GM21723 (cell line): ENCODE results near the gene MCRIP1.

ENCODE experiments used
- ATAC-seq: cut with Tn5 transposase; IDR thresholded peaks from one replicate; pipeline ENCODE4 v1.9.1; 2021; ENCODE audit warnings: mild to moderate bottlenecking, moderate library complexity; ENCODE audit not compliant: unreplicated experiment

Gene MCRIP1, protein sequence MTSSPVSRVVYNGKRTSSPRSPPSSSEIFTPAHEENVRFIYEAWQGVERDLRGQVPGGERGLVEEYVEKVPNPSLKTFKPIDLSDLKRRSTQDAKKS

DNA sequence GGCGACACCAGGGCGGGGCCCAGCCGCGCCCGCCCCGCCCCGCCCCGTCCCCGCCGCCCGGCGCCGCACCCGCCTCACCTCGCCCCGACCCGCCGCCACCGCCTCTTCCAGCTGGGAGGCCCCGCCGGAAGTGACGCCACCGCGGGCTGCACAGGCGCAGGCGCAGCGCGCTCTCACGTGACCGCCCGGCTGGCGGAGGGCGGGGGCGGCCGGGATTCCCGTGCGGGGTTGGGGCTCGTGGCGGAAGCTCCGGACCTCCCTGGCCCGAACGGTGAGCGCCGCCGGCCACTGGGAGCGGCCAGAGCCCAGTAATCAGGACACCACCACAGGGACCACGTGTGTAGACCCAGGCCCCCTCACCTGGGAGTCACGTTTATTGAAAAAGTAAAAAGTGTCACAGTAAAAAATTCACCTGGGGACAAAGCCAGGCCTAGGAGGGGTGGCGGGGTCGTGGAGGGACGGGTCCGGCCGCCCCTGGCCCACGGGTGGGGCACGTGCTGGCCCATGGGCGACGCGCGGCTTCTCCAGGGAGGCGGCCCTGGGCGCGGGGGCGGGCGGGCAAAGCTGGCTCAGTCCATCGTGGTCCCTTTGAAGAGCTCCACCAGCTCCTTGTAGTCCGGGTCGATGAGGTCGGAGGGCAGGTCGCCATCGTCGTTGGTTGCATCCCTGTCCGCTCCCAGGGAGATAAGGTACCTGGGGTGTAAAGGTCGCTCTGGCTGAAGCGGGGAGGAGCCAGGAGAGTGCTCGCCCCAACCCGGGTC lies at the start of gene MCRIP1:
TSS of gene MCRIP1 (minus strand) at position 132 of the 761 bp plus-strand sequence. CDS start 8,785 bp downstream, outside the sequence.
- peak; percentile 60 for ATAC-seq

DNA sequence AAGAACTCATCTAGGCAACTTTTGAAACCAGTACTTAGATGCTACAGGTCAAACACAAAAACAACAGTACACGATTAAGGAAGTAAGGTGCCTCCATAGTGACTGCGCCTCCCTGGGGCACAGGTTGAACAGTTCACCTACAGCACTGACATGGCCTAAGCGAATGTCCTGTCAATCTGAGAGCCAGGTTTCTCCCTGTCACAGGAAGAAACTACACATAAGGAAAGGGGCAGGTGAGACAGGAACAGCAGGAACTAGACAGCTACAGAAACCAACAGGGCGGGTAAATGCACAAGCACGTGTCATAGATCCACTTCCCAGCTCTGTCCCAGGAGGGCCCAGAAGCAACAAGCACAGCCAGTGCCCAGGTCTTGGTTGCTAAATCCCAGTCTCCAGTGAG lies 46.0 kb upstream of the MCRIP1 start:
- ATAC-seq, result no peak

DNA sequence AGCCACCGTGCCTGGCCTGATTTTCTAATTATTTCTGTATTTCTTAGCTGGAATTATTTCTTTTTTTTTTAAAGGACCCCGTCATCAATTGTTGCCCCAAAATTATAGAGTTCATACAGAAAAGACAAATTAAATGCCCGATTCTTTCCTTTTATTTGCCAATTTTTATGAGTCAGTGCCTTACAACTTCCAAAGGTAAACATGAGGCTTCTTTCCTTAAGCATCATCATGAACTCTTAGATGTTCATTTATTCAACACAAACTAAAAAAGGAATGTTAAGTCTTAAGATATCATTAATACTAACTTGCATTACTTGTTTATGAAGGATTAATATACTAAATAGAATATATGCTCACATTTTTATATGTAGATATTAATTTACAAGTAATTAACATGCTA lies 45.2 kb upstream of the MCRIP1 start:
- ATAC-seq, result no peak

DNA sequence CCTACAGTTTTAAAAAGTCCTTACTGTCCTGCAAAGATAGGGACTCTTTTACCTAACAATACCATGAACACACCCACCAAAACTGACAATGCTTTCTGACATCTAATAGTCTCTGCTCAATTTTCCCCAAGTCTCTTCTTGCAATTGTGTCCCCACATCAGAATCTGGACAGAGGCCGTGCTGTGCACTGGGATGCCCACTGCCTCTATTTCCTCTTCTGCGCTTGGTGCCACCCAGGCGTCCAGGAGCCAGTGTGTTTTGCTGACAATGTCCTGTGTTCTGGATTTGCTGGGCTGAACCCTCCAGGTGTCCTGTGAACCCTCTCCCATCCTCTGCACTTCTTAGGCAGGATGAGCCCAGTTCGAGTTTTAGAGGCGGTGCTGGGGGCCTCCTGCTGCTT lies 44.5 kb upstream of the MCRIP1 start:
- ATAC-seq, result no peak

DNA sequence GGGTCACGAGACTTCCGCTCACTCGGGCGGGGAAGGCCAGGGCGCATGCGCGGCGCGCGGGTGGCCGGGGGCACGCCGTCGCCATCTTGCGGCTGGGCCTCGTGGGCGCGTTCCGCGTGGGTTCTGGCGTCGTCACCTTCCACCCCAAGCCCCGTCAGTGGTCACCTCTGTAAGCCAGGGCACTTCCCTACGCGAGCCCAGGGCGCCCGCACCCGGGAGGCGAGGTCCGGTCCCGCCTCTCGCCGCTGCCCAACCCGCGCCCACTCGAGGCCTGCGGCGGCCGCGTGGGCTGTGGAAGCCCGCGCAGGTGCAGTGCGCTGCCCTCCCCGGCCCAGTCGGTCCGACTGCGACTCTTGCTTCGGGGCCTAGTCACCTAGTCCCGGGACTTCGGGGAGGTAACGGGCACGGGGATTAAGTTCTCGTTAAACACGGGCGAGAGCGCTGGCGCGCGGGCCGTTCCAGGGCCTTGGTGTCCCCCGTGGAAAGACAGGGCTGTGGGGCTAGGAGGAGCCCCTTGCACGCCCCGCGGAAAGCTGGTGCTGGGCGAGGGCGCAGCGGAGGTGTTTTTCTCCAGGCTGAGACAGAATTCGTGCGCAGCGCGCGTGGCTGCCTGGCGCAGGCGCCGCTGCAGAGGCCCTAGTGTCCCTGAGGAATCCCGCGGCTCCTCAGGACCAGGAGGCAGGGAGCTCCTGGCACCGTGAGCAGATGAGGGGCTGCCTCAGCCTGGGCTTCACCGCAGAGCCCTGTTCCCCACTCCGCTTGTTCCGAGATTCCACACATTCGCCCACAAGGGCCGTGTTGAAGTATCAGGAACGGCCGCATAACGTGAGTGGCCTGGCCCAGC lies 38.5 kb upstream of the MCRIP1 start:
- ATAC-seq, result peak; percentile 32

DNA sequence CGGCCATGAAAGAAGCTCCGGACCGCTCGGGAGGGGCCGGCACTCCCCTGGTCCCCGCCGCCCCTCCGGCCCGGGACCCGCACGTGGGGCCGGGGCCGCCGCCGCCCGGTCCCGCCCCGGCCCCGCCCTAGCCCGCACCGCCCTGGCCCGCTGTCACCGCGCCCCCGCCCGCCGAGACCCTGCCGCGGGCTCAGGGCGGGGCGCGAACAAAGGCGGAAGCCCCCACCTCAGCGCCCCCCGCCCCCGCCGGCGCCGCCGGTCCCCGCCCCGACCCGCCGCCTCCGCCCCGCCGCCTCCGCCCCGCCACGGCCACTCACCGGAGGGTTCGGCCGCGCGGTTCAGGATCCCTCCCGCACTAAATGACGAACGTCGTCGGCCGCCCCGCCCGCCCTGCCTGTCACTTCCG lies 37.9 kb upstream of the MCRIP1 start, which contains the start of gene ARHGDIA:
TSS of gene ARHGDIA (minus strand) at position 357 of the 406 bp plus-strand sequence. CDS start 1,407 bp downstream, outside the sequence.
- peak; percentile 18 for ATAC-seq

DNA sequence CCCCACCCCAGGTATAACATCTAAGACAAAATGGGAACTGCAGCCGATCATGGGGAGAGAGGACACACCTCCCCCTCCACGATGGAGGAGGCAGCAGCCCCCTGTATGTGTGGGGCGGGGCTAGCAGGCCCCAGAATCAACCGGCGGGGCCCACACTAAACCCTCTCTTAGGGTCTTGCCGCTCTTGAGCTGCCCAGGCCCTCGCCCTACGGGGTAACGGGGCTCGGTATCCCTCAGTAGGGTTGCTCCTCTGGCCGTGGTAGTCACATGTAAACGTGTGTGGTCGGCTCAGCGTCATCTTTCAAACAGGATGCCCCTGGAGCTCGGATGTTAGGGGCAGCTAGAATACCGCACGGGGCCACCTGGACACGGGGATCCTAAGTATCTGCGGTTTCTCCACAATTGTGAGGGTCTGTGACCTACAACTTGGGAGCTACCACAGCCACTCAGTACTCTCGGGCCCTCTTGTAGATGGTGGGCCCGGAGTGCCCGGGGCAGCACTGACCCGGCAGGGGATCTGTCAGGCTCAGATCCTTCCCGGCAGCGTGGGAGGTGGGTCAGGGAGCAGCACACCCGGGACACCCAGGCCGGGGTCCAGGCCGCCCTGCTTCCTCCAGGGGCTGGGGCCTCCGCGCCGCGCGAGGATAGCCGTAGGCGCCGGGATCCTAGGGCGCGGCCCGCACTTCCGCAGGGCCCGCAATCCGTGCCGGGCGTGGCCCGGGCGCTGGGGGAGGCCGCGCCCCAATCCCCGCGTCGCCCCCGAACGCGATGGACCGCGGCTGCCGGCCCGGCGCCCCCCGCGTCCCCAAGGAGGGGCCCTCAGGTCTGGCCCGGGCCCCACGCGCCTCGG lies 37.3 kb upstream of the MCRIP1 start:
- ATAC-seq, result no peak

DNA sequence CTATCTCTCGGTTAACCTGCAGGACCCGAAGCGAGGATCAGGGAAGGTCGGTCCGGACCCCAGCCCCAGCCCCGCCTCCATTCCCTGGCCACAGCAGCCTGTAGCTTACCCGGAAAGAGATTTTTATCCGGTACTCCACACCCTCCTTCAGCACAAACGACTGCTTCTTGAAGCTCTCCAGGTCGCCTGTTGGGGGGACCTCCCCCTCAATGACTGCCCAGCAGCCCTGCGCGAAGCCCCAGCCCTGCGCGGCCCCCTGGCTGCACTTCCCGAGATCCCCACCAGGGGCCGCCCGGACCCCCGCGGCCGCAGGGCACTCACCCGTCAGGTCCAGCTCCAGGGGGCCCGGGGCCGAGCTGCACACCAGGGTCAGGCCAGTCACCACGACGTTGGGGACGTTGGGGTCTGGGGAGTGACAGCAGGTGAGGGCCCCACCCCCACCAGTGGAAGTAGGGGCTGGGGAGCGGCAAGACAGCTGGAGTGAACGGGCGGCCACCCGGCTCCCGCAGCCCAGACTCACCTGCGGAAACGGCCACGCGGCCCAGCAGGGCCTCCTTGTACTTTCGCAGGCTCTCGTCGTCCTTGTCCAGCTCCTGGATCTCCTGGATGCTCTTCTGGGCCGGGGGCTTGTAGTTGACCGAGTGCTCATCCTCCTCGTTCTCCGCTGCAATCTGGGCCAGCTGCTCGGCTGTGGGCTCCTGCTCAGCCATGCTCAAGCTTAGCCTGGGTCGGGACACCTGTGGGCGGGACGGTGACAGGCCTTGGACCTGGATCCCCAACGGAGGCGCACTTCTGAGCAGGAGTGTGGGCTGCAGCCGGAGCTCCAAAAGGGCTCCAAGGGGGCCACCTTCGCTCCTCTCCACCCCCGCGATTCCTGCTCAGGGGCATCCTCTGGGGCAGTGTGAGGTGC lies 36.4 kb upstream of the MCRIP1 start:
- ATAC-seq, result no peak

DNA sequence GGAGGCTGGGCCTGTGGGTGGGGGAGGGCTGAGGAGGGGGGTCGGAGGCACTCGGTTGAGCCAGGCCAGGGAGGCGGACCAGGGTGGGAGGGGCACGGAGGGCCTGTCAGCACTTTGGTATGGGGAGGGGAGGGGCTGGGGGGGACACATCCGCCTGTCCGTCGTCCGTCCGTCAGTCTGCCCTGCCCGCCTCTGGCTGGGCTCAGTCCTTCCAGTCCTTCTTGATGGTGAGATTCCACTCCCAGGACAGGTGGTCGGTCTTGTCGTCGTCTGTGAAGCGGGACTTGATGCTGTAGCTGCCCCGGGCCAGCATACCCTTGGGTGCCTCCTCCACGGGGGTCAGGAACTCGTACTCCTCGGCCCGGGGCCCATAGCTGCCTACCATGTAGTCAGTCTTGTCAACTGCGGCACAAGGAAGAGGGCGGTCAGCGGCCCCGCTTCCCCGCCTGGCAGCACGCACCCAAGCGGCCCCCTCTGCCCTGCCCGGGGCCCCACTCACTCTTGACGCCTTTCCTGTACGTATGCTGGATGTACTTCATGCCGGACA lies 35.7 kb upstream of the MCRIP1 start:
- ATAC-seq, result no peak

DNA sequence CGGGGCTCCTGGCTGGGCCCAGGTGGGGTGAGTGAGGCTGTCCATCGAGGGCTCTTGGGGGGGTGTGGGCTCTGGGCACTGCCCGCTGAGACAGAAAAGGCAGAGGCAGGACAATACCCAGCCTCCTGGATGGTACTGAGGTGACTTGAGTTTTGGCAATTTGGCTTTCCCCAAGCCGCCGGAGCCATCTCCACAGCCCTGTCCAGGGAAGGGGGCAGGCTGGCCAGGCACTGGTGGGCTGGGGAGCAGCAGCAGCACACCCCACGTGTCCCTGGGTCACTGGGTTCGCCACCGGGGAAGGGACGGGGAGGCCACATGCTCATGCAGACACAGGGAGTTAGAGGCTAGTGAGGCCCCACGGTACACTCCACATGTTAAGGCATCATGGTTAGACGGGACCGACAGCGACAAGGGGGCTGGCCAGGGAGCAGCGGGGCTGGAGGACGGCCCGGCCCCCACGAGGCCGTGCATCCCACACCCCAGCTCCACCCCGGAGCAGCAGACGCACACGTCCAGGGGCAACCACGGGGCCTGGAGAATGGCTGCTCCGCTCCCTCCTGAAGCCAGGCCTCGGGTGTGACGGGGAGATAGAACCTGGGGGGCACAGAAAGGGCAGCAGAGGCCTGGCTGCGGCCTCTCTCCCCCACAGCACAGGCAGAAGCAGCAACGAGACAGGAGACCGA lies 35.0 kb upstream of the MCRIP1 start:
- no peak for ATAC-seq

DNA sequence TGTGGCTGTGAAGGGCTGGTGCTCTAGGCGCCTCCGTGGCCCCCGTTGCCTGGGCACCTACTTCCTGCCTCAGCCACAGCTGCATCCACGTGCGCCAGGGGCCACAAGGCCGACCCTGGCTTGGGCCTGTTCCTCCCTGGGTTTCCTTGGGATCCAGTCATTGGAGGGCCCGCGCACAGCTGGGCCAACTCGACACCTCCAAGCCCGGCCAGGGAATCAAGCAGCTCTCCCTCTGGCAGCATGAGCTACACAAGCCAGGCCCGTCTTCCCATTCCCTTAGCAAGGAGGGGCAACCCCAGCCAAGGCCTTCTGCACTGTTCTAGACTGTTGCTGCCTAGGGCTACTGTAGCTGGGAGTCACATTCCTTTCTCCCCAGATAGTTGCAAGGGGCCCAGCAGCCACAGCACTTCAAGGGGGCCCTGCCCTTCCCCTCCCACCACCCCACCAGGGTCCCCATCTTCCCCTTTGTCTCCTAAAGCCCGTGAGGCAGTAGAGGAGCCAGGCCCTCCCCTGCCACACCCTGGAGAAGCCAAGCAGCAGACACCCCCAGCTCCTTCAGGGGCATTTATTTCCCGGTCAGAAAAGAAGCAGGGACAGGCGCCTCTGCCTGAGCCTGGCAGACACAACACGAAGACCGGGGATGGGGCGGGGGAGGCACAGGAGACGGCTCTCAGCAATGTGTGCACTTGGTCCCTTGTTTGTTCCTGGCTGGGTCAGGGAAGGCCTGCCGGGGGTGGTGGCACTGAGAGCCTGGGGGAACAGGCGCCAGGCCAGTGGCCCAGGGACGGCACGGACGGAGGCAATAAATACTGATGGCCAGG lies 34.3 kb upstream of the MCRIP1 start:
- ATAC-seq, result no peak

DNA sequence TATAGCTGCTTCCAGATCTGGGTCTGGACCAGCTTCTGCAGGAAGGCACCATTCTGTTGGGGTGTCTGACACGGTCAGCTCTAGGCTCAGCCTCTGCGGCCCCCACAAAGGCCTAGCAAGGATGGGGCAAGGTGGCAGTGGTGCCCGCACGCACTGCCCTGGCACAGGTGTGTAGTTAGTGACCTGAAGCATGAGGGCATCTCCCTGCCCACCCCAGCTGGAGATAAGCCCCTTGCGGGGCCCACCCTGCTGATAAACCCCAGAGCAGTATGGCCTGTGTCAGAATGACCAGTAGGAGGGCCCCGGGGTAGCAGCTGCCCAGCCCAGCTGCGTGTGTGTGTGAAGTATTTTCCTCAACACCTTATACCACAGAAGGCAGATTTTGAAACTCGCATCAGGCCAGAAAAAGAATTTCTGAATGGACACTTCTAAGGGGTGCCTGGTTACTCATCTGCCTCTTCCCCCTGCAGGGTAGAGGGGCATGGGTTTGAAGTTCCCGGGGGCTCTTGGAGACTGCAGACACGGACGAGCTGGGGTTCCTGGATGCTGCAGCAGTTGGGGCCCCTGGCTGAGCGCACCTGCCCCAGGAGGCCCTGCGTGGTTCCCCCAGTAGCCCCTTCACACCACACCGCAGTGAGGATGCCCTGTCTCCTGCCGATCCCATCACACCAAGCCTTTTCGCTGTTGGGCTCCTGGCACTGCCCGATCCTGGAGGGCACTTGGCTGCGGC lies 33.5 kb upstream of the MCRIP1 start:
- ATAC-seq, result no peak

DNA sequence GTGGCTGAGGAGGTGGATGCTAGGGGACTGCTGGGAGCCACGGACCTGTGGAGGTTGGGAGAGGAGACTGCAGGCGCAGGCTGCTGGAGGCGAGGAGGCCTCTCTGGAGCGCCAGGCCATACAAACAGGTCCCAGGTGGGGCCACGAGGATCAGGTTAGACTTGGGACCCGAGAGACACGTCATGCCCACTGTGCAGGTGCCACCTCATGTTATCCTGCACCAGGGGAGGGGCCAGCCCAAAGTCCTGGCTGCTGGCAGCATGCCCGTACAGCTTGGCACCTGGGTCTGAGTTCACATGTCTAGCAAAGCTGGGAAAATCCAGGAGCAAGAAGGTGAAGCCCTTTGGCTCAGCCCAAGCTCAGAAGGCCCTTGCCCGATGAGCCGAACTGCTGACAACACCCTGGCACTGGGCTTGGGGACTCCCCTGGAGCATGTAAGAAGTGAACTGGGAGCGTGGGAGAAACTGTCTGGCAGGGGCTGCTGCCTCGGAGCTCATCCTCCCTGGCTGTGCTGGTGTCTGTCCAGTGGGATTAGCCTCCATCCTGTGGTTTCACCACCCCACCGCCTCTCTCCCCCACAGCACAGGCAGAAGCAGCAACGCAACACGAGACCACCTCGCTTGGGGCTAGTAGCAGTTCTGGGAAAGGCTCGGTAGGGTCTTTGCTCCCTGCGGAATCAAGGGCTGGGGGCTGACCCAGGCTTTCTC lies 32.8 kb upstream of the MCRIP1 start:
- ATAC-seq, result no peak

DNA sequence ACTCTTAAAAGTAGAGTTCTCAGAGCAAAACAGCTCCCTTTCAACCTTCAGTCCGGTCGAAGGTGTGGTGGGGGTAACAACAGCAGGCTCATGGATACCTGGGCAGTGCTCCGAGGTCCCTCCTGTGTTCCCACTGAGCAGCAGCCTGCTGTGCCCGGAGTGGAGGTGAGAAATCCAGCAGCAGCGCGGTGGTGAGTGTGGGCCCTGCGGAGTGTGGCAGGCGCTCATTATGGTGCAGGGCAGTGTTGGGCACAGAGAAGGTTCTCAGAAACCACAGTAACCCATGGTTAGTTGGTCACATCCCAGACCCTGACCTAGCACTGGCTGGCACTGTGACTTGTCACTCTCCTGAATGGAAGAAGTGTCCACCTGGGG lies 32.3 kb upstream of the MCRIP1 start:
- no peak for ATAC-seq

DNA sequence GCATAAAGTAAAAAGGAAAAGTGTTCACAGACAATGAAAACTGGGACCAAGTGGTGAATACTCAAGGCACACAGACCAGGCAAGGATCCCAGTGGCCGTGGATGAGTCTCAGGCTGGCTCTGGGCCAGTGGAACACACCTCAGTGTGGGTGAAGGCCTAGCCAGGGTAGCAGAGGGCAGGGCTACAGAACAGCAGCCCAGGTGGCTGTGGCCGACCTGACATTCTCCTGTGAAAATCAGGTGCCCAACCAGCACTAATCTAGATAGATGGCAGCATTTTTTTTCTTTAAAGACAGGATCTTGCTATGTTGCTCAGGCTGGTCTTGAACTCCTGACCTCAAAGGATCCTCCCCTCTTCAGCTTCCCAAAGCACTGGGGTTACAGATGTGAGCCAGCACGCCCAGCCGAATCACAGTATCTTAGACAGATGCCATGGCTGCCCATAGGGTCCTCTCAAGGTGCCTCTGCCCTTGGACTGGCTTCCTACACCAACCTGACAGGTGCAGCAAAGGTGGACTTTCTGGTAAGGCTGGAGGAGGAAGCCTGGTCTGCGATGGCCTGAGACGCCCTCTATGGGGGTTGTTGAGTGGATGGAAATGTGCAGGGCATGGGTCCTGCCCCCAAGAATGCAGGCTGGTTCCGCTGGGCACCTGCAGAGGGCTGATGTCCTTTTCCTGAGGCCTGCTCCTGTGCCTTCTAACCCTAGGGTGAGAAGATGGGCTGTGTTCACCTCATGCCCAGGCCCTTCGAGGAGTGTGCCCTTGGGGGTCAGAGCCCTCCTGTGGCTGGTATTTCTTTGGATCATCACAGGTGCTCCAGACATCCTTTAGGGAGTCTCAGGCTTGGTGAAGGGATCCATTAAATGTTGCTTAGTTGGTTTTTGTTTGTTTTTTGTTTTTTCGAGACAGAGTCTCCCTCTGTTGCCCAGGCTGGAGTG lies 31.0 kb upstream of the MCRIP1 start:
- ATAC-seq, result no peak
